Glutamatergic neuron (in vitro differentiated cells): ENCODE data around the gene KRT76. TPM values are rescaled to one million over a fixed set of nuclear protein-coding genes. Genes with fewer than 3 reads are reported as not detected.

Source experiments
- DNase-seq: peaks from one replicate; pipeline ENCODE4 v3.0.0; 2022
- H3K27ac Mint-ChIP-seq: one replicate; pipeline ENCODE4 v1.8.0; 2020; ENCODE audit warnings: mild to moderate bottlenecking, mixed read lengths, inconsistent platforms; ENCODE audit not compliant: unreplicated experiment
- H3K27me3 Mint-ChIP-seq: one replicate; pipeline ENCODE4 v1.8.0; 2020; ENCODE audit warnings: mild to moderate bottlenecking, moderate library complexity, mixed read lengths, inconsistent platforms; ENCODE audit not compliant: unreplicated experiment
- H3K36me3 Mint-ChIP-seq: one replicate; pipeline ENCODE4 v1.8.0; 2020; ENCODE audit warnings: mild to moderate bottlenecking, mixed read lengths, inconsistent platforms; ENCODE audit not compliant: unreplicated experiment
- H3K4me1 Mint-ChIP-seq: one replicate; pipeline ENCODE4 v1.8.0; 2020; ENCODE audit warnings: mild to moderate bottlenecking, low read depth, mixed read lengths, inconsistent platforms; ENCODE audit not compliant: unreplicated experiment
- H3K4me3 Mint-ChIP-seq: one replicate; pipeline ENCODE4 v1.8.0; 2020; ENCODE audit warnings: mild to moderate bottlenecking, mixed read lengths, inconsistent platforms; ENCODE audit not compliant: unreplicated experiment
- H3K9me3 Mint-ChIP-seq: one replicate; pipeline ENCODE4 v1.8.0; 2020; ENCODE audit warnings: mild to moderate bottlenecking, moderate library complexity, mixed read lengths, inconsistent platforms; ENCODE audit not compliant: unreplicated experiment
- CTCF ChIP-seq: fragments of 200-600 bp; sonication (generic); IDR thresholded peaks from one replicate; pipeline ENCODE4 v1.5.0; 2021; ENCODE audit not compliant: partially characterized antibody, unreplicated experiment
- total RNA-seq: library from RNA; stranded (reverse); fragmentation: NEBNext Ultra II Directional; extraction: Animal tissue kit (Norgen Biotek cat#: 25700); gene quantifications from one replicate; pipeline ENCODE4 v1.2.1, GENCODE V29; 2021; ENCODE audit not compliant: unreplicated experiment

Gene KRT76
- total RNA-seq, 1 donor from 2014 or later: not detected

- DNase-seq: no peak
- Mint-ChIP-seq H3K27me3 (peaks cover 5% of the 10 kb centered on the region), H3K4me1 (no peaks in the 10 kb centered on the region), H3K36me3 (no peaks in the 10 kb centered on the region), H3K4me3 (no peak overlapping the region), H3K9me3 (peaks cover 3% of the 10 kb centered on the region), H3K27ac (no peak overlapping the region)
- TF ChIP-seq CTCF: no peak
Observed at GRCh38 chr12:52819731-52820510, 42.8 kb upstream of the KRT76 start.

GRCh38 chr12:52818887-52819420 lies 41.8 kb upstream of the KRT76 start:
- Mint-ChIP-seq H3K27ac (no peak overlapping the region), H3K4me3 (no peak overlapping the region), H3K4me1 (no peaks in the 10 kb centered on the region), H3K27me3 (peaks cover 7% of the 10 kb centered on the region), H3K36me3 (no peaks in the 10 kb centered on the region), H3K9me3 (peaks cover 3% of the 10 kb centered on the region)
- no peak for TF ChIP-seq CTCF
- no peak for DNase-seq

GRCh38 chr12:52818388-52818787 lies 41.2 kb upstream of the KRT76 start:
- peaks cover 2% of the 10 kb centered on the region for H3K9me3 Mint-ChIP-seq
- peaks cover 7% of the 10 kb centered on the region for H3K27me3 Mint-ChIP-seq
- no peak for DNase-seq
- no peak overlapping the region for H3K27ac Mint-ChIP-seq
- H3K36me3 Mint-ChIP-seq: no peaks in the 10 kb centered on the region
- TF ChIP-seq CTCF: no peak
- no peak overlapping the region for H3K4me3 Mint-ChIP-seq
- no peaks in the 10 kb centered on the region for H3K4me1 Mint-ChIP-seq

- no peaks in the 10 kb centered on the region for H3K4me1 Mint-ChIP-seq
- no peak overlapping the region for H3K4me3 Mint-ChIP-seq
- no peaks in the 10 kb centered on the region for H3K36me3 Mint-ChIP-seq
- no peak for TF ChIP-seq CTCF
- no peak overlapping the region for H3K27ac Mint-ChIP-seq
- peaks cover 7% of the 10 kb centered on the region for H3K27me3 Mint-ChIP-seq
- no peak for DNase-seq
- peaks cover 2% of the 10 kb centered on the region for H3K9me3 Mint-ChIP-seq
Observed at GRCh38 chr12:52817699-52818238, 40.6 kb upstream of the KRT76 start.

- no peak for DNase-seq
- Mint-ChIP-seq H3K9me3 (peaks cover 2% of the 10 kb centered on the region), H3K4me3 (no peak overlapping the region), H3K27ac (no peak overlapping the region), H3K36me3 (no peaks in the 10 kb centered on the region), H3K4me1 (no peaks in the 10 kb centered on the region), H3K27me3 (peaks cover 7% of the 10 kb centered on the region)
- no peak for TF ChIP-seq CTCF
Observed at GRCh38 chr12:52817003-52817698, 40.0 kb upstream of the KRT76 start.
